Ovary (tissue), 3 donors: ENCODE results near the gene TYW1B.
"Not testable (repeated sequence)": the region's sequence is repeated elsewhere in the genome, so short reads cannot be mapped to it uniquely, and the experiment has no call there.

Experiments
- CTCF ChIP-seq, 3 donors: fragments of 450-650 bp in 2 of 3; fragments of 200-600 bp in 1 of 3; IDR thresholded peaks; one replicate each; pipeline versions ENCODE4 v1.5.1 to v1.8.0; 2016 to 2022; ENCODE audit warnings: antibody characterized with exemption in 3 of 3, mild to moderate bottlenecking in 1 of 3
- POLR2A ChIP-seq: fragments of 450-650 bp; IDR thresholded peaks from one replicate; pipeline ENCODE4 v1.6.1; 2017; ENCODE audit warnings: antibody characterized with exemption, mild to moderate bottlenecking, moderate library complexity
- donor health status: DM: no; HTN: no; CAD: no.

GRCh38 chr7:72626428-72627011 lies 201.5 kb downstream of the TYW1B start:
- TF ChIP-seq CTCF (IDR thresholded peaks at IDR 0.05); POLR2A: not testable (repeated sequence)
